Activated CD4-positive, alpha-beta T cell treated with anti-CD3 and anti-CD28 coated beads for 48 hours (primary cell): ENCODE measurements around the gene PSMD1.

Source experiments
- DNase-seq: peaks from one replicate; pipeline ENCODE4 v3.0.0-alpha.2; 2020

PSMD1 gene

DNA sequence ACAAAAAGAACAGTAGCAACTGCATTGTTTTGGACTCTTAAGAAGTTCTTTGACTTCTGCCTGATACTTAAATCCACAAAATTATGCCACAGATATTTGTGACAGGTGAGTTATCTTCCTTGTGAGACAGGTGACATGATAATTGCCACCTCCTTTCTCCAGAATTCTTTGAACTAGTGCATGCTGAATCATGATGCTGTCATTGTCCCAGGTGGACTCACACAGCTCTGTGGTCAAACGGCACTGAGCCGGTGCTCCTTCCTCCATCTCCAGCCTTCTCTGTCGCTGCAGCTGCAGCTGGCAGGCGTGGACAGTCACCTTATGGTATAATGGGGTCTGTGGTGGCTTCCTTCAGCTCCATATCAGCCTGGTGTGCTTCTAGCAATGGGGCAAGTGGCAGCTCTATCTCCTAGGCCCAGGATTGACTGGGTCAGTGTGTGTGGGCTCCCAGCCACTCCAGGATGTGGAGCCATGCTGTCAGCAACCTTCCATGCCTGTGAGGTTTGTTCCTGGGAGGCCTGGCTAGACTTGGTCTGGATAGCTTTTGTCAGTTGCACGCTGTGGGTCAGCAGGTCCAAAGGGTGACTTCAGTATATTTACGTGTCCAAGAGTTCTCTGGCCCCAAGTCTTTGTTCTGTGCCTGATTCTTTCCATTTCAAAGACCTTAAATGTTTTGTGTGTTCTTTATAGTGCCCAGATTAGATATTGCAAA lies 157.4 kb downstream of the PSMD1 start:
- no peak for DNase-seq

DNA sequence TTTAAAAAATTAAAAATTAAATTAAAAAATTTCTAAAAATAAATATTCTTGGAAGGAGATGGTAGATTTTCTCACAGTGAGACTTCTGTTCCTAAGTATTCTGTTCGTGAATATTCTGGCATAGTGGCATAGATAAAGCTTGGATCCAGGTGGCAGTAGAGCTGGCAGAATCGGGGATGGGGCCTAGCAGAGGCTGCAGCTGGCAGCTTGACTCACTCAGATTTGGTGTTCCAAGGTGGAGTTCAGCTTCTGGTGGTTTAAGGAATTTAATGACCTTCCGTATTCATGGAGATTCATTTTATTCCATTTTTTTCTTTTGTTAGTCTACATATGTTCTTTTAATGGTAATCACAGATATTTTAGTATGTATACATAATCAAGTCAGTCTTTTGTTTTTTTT lies 161.7 kb downstream of the PSMD1 start:
- DNase-seq = no peak

DNA sequence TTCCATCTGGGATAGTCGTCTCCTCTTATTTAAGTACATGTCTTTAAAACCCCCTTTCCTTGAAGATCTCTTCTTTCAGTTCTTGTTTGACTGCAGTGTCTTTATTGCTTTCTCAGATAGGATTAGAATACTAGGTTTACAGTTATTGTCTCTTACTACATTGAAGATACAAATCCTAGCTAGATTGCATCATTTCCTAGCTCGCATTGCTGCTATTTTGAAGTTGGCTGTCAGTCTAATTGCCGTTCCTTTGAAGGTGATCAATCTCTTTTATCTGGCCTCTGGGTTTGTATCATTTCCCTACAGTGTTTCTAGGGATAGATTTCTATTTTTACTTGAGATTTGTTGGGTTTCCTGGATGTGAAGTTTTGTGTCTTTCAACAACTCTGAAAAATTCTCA lies 162.6 kb downstream of the PSMD1 start:
- no peak for DNase-seq

- DNase-seq = no peak
These were observed 165.1 kb downstream of the PSMD1 start for GRCh38 chr2:231221761-231222160.
